ENCODE data around the gene ZNF785. TPM values are rescaled to one million over a fixed set of nuclear protein-coding genes. Genes with fewer than 3 reads are reported as not detected.

The ZNF785 gene
- total and polyA plus RNA-seq, 2 of the 13 experiments (the other 11 are each of a cell fraction or from before 2014, with no cell fraction given) = 0.01 TPM; not detected in 1

DNA sequence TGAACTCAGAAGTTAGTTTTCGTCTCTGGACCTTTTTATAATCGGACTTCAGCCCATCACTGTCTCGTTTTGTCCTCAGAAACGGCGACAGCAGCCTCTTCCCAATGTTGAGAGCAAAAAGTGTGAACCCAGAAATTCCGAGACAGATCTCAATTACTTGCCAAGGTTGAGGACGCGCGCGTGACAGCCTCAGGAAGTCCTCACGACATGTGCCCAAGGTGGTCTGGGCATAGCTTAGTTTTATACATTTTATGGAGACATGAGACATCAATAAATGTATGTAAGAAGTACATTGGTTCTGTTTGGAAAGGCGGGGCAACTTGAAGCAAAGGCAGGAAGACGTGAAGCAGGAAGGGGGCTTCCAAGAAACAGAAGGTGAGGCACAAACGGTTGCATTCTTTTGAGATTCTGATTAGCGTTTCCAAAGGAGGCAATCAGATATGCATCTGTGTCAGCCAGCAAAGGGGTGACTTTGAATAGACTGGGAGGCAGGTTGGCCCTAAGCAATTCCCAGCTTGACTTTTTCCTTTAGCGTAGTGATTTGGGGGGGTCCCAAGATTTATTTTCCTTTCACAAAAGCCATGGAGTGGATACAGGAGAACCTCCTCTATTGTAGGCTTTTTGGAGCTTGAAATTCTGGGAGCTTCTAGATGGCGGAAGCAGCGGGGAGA lies 50.3 kb downstream of the ZNF785 start (continued):
- TF ChIP-seq PAX8 (CRISPR knock-in tag; IDR thresholded peaks at IDR 0.05; ENCODE audit: borderline replicate concordance) (no peak), ATAD3A (CRISPR knock-in tag; IDR thresholded peaks at IDR 0.05) (no peak), SIX1 (CRISPR knock-in tag; IDR thresholded peaks at IDR 0.05; ENCODE audit: borderline replicate concordance) (no peak), HCFC1 (IDR thresholded peaks at IDR 0.05; ENCODE audit: low read depth, low read length) (no peak), PPARG (CRISPR knock-in tag; conservative IDR thresholded peaks at IDR 0.05) (no peak), FIP1L1 (IDR thresholded peaks at IDR 0.05; ENCODE audit: borderline replicate concordance, insufficient read depth, low read depth, low read length) (no peak), ZNF660 (CRISPR knock-in tag; IDR thresholded peaks at IDR 0.05; ENCODE audit: borderline replicate concordance, low read depth) (no peak), RELA (CRISPR knock-in tag; IDR thresholded peaks at IDR 0.05) (no peak), ZNF737 (CRISPR knock-in tag; IDR thresholded peaks at IDR 0.05; ENCODE audit: borderline replicate concordance) (no peak; the same call in 1 of the 2 replicates), ZFY (CRISPR knock-in tag; IDR thresholded peaks at IDR 0.05) (no peak), IKZF1 (IDR thresholded peaks at IDR 0.05) (no peak), HNF4A (CRISPR knock-in tag; IDR thresholded peaks at IDR 0.05) (no peak), CREB1 (IDR thresholded peaks at IDR 0.05) (no peak), CREB1 (CRISPR knock-in tag; IDR thresholded peaks at IDR 0.05) (no peak), TAF15 (IDR thresholded peaks at IDR 0.05; ENCODE audit: low read depth, low read length, poor library complexity, severe bottlenecking) (no peak), ZNF782 (CRISPR knock-in tag; IDR thresholded peaks at IDR 0.05; ENCODE audit: borderline replicate concordance) (no peak; the same call in none of the 2 replicates), ZNF749 (CRISPR knock-in tag; IDR thresholded peaks at IDR 0.05; ENCODE audit: borderline replicate concordance) (no peak), MIER2 (CRISPR knock-in tag; IDR thresholded peaks at IDR 0.05) (no peak), ATM (IDR thresholded peaks at IDR 0.05; ENCODE audit: borderline replicate concordance) (no peak), ZNF709 (CRISPR knock-in tag; IDR thresholded peaks at IDR 0.05) (peak; percentile 53; the same call in 1 of the 2 replicates), NFKBIZ (CRISPR knock-in tag; IDR thresholded peaks at IDR 0.05) (0 out of 2 replicates have a peak, but pooled peaks have one; percentile 3), ARNT2 (CRISPR knock-in tag; IDR thresholded peaks at IDR 0.05; ENCODE audit: low read depth) (no peak; the same call in 1 of the 2 replicates), ZNF839 (CRISPR knock-in tag; IDR thresholded peaks at IDR 0.05; ENCODE audit: borderline replicate concordance) (no peak), SRSF9 (IDR thresholded peaks at IDR 0.05; ENCODE audit: borderline replicate concordance, insufficient read depth, low read depth, low read length, poor library complexity, severe bottlenecking) (no peak), ZNF678 (CRISPR knock-in tag; IDR thresholded peaks at IDR 0.05) (no peak; the same call in 1 of the 2 replicates)
- TF ChIP-seq, protein P1, sequence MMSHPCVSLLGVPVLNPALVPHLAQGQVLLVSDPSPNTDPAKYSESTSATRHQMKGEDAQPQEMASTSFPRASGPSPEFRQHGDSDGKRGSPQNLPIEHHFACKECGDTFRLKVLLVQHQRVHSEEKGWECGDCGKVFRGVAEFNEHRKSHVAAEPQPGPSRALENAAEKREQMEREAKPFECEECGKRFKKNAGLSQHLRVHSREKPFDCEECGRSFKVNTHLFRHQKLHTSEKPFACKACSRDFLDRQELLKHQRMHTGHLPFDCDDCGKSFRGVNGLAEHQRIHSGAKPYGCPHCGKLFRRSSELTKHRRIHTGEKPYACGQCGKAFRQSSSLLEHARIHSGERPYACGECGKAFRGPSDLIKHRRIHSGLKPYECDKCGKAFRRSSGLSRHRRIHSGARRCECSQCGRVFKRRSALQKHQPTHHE (CRISPR knock-in tag; IDR thresholded peaks at IDR 0.05; ENCODE audit: borderline replicate concordance) = no peak
- TF ChIP-seq, protein P2, sequence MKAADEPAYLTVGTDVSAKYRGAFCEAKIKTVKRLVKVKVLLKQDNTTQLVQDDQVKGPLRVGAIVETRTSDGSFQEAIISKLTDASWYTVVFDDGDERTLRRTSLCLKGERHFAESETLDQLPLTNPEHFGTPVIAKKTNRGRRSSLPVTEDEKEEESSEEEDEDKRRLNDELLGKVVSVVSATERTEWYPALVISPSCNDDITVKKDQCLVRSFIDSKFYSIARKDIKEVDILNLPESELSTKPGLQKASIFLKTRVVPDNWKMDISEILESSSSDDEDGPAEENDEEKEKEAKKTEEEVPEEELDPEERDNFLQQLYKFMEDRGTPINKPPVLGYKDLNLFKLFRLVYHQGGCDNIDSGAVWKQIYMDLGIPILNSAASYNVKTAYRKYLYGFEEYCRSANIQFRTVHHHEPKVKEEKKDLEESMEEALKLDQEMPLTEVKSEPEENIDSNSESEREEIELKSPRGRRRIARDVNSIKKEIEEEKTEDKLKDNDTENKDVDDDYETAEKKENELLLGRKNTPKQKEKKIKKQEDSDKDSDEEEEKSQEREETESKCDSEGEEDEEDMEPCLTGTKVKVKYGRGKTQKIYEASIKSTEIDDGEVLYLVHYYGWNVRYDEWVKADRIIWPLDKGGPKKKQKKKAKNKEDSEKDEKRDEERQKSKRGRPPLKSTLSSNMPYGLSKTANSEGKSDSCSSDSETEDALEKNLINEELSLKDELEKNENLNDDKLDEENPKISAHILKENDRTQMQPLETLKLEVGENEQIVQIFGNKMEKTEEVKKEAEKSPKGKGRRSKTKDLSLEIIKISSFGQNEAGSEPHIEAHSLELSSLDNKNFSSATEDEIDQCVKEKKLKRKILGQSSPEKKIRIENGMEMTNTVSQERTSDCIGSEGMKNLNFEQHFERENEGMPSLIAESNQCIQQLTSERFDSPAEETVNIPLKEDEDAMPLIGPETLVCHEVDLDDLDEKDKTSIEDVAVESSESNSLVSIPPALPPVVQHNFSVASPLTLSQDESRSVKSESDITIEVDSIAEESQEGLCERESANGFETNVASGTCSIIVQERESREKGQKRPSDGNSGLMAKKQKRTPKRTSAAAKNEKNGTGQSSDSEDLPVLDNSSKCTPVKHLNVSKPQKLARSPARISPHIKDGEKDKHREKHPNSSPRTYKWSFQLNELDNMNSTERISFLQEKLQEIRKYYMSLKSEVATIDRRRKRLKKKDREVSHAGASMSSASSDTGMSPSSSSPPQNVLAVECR (CRISPR knock-in tag; IDR thresholded peaks at IDR 0.05; ENCODE audit: borderline replicate concordance) = no peak
